Measurements from ENCODE around the gene DPCD. TPM values are rescaled to one million over a fixed set of nuclear protein-coding genes. Genes with fewer than 3 reads are reported as not detected.

Gene DPCD
- total RNA-seq (10 to 100 TPM; 12.9 to 48.3 (median 18.3) TPM), polyA plus RNA-seq (10 to 100 TPM; 21.7 to 29.5 TPM)
- long read RNA-seq, donor 1, transcript DPCD-202 (6 exons, 858 nt) = major isoform, 15 of 30 reads
- long read RNA-seq, donor 1, partial matches to known transcripts = 11 of 30 reads
- long read RNA-seq, donor 1, other reads (novel, unspliced or antisense) = 4 of 30 reads
- long read RNA-seq, donor 2, transcript DPCD-202 (6 exons, 858 nt) = major isoform, 52 of 57 reads
- long read RNA-seq, donor 2, partial matches to known transcripts = 0 of 57 reads
- long read RNA-seq, donor 2, other reads (novel, unspliced or antisense) = 5 of 57 reads
- long read RNA-seq, donor 3, transcript DPCD-202 (6 exons, 858 nt) = major isoform, 18 of 26 reads
- long read RNA-seq, donor 3, partial matches to known transcripts = 1 of 26 reads
- long read RNA-seq, donor 3, other reads (novel, unspliced or antisense) = 7 of 26 reads

GRCh38 chr10:101587725-101588653 is at the start of gene DPCD, which contains the start of gene POLL:
Gene DPCD (plus strand): TSS chr10:101588321. CDS start chr10:101588337, 16 bp downstream.
Gene POLL (minus strand): TSS chr10:101588257. CDS start chr10:101587360, 897 bp downstream.
- WGBS, 3 donors = 0 to 1% (median 1%) methylated on average over 50 of the region's 50 CpGs
- Histone ChIP-seq H3K4me1 (ENCODE audit: insufficient read depth) (peaks cover 15% of the 10 kb centered on the region), H3K36me3 (no peaks in the 10 kb centered on the region), H3K27ac (no peak within 1 kb of the TSS), H3K9me3 (no peaks in the 10 kb centered on the region), H3K4me3 (peak within 1 kb of the TSS; percentile 56), H3K27me3 (no peaks in the 10 kb centered on the region)
- DNase-seq = peak; percentile 96 to 99 (median 98)
- intact Hi-C loops (cut with DNase I) = no loop called here
- no peak for TF ChIP-seq CTCF (IDR thresholded peaks at IDR 0.05)
- TF ChIP-seq EP300 (IDR thresholded peaks at IDR 0.05) = no peak
- TF ChIP-seq POLR2A (IDR thresholded peaks at IDR 0.05) = peak; percentile 27

- DNase-seq = no peak
- H3K4me3 ChIP-seq = no peak overlapping the region
- H3K27ac ChIP-seq = no peak overlapping the region
- no peaks in the 10 kb centered on the region for H3K4me1 ChIP-seq (ENCODE audit: insufficient read depth)
- H3K9me3 ChIP-seq = no peaks in the 10 kb centered on the region
- no peaks in the 10 kb centered on the region for H3K27me3 ChIP-seq
- intact Hi-C loops (cut with DNase I) = no loop called here
- H3K36me3 ChIP-seq = no peaks in the 10 kb centered on the region
- 89 to 96% (median 92%) methylated on average over 2 of the region's 2 CpGs for whole genome bisulfite sequencing, 3 donors
- no peak for TF ChIP-seq EP300 (IDR thresholded peaks at IDR 0.05)
- no peak for TF ChIP-seq POLR2A (IDR thresholded peaks at IDR 0.05)
- TF ChIP-seq CTCF (IDR thresholded peaks at IDR 0.05) = no peak
Measured at GRCh38 chr10:101538446-101538845, 49.7 kb upstream of the DPCD start.

GRCh38 chr10:101545898-101546297 is 42.2 kb upstream of the DPCD start:
- Histone ChIP-seq H3K9me3 (no peaks in the 10 kb centered on the region), H3K4me1 (ENCODE audit: insufficient read depth) (peaks cover 4% of the 10 kb centered on the region), H3K36me3 (no peaks in the 10 kb centered on the region), H3K27ac (no peak overlapping the region), H3K4me3 (no peak overlapping the region), H3K27me3 (no peaks in the 10 kb centered on the region)
- DNase-seq = no peak
- TF ChIP-seq POLR2A (IDR thresholded peaks at IDR 0.05) = no peak
- TF ChIP-seq CTCF (IDR thresholded peaks at IDR 0.05) = no peak
- no peak for TF ChIP-seq EP300 (IDR thresholded peaks at IDR 0.05)
- intact Hi-C loops (cut with DNase I) = no loop called here

GRCh38 chr10:101550965-101551364 is 37.2 kb upstream of the DPCD start:
- no peaks in the 10 kb centered on the region for H3K36me3 ChIP-seq
- no peak overlapping the region for H3K4me3 ChIP-seq
- intact Hi-C loops (cut with DNase I) = no loop called here

More at GRCh38 chr10:101550965-101551364, 37.2 kb upstream of the DPCD start:
- no peak for DNase-seq
- Histone ChIP-seq H3K27me3 (no peaks in the 10 kb centered on the region), H3K9me3 (no peaks in the 10 kb centered on the region), H3K27ac (no peak overlapping the region), H3K4me1 (ENCODE audit: insufficient read depth) (peaks cover 4% of the 10 kb centered on the region)
- 92 to 96% (median 93%) methylated on average over 2 of the region's 2 CpGs for WGBS, 3 donors
- TF ChIP-seq EP300 (IDR thresholded peaks at IDR 0.05) = no peak
- no peak for TF ChIP-seq CTCF (IDR thresholded peaks at IDR 0.05)
- no peak for TF ChIP-seq POLR2A (IDR thresholded peaks at IDR 0.05)

All from ovary (tissue), 10 donors.